Uterus (tissue), 4 donors: ENCODE results near the gene TGFB1I1. TPM values are rescaled to one million over a fixed set of nuclear protein-coding genes. Genes with fewer than 3 reads are reported as not detected.

Experiments used
- DNase-seq, 2 donors: peaks; one replicate each; pipeline ENCODE4 v3.0.0-alpha.2; 2019 to 2020
- H3K27ac ChIP-seq, 2 donors: fragments of 200-600 bp; sonication (generic); 1 replicate in 1 of 2; 2 replicates in 1 of 2; pipeline ENCODE4 v1.5.1; 2016 to 2018
- H3K27me3 ChIP-seq, 2 donors: fragments of 200-600 bp; sonication (generic); one replicate each; pipeline ENCODE4 v1.5.1; 2018 to 2019; ENCODE audit warnings: control low read depth in 1 of 2
- H3K36me3 ChIP-seq, 2 donors: fragments of 200-600 bp; sonication (generic); one replicate each; pipeline ENCODE4 v1.5.1; 2019; ENCODE audit warnings: control low read depth in 1 of 2
- H3K4me1 ChIP-seq, 2 donors: fragments of 200-600 bp; sonication (generic); one replicate each; pipeline ENCODE4 v1.5.1; 2018 to 2019; ENCODE audit warnings: control low read depth in 1 of 2
- H3K4me3 ChIP-seq, 2 donors: fragments of 200-600 bp; sonication (generic); 1 replicate in 1 of 2; 2 replicates in 1 of 2; pipeline ENCODE4 v1.5.1; 2018 to 2019; ENCODE audit warnings: mild to moderate bottlenecking in 1 of 2
- H3K9me3 ChIP-seq, 2 donors: fragments of 200-600 bp; sonication (generic); one replicate each; pipeline ENCODE4 v1.5.1; 2019; ENCODE audit warnings: control low read depth in 1 of 2
- POLR2A ChIP-seq, 2 donors: fragments of 450-650 bp; IDR thresholded peaks; one replicate each; pipeline ENCODE4 v1.6.1; 2016; ENCODE audit warnings: antibody characterized with exemption in 2 of 2, mild to moderate bottlenecking in 1 of 2, moderate library complexity in 1 of 2
- intact Hi-C: fragments of 100-400 bp; cut with DNase I; formaldehyde crosslinking; loops from one replicate; pipeline ENCODE4 v1.15.1; 2023; ENCODE audit warnings: low total_unique reads
- total RNA-seq, 4 donors: library from RNA; depleted of rRNA in 3 of 4; stranded (reverse); fragments of >200 nt in 3 of 4; gene quantifications; one replicate each; pipeline versions ENCODE4 v1.1.0 to v1.2.4, GENCODE V29; 2014 to 2023
- TF ChIP-seq, protein P1 (sequence below), 4 experiments: fragments of 200-600 bp in 2 of 4; fragments of 450-650 bp in 2 of 4; sonication (generic) in 2 of 4; IDR thresholded peaks; one replicate each; pipeline ENCODE4 v1.5.1; 2016 to 2019; ENCODE audit warnings: antibody characterized with exemption in 4 of 4, mild to moderate bottlenecking in 2 of 4, moderate library complexity in 1 of 4
- donor health status: DM: yes; HTN: yes; CAD: no.

The TGFB1I1 gene
- total RNA-seq, 4 donors from 2014 or later: 61.1 to 336 (median 107) TPM

DNA sequence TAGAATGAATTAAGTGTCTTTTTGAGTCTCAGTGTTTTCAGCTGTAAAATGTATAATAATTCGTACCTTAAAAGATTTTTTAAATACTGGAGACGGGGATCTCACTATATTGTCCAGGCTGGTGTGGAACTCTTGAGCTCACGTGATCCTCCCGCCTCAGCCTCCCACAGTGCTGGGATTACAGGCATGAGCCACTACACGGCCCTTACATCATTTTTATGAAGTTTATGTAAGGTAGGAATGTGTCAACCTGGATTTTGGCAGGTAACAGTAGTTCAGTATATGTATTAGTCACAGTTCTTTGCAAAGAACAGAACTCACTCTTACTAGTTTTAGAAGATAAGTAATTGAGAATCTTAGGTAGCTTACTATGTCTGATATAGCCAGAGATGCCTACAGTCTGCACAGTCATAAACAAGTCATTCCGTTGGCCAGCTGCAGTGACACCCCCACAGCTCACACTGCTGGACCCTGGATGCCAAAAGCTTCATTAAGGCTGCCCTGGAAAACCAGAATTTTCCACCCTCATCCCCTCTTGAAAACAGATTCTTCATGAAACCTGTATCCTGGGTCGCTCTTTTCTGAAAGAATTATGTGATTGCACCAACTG is 43.2 kb upstream of the TGFB1I1 start:
- no peak for TF ChIP-seq POLR2A (IDR thresholded peaks at IDR 0.05)
- TF ChIP-seq, protein P1, sequence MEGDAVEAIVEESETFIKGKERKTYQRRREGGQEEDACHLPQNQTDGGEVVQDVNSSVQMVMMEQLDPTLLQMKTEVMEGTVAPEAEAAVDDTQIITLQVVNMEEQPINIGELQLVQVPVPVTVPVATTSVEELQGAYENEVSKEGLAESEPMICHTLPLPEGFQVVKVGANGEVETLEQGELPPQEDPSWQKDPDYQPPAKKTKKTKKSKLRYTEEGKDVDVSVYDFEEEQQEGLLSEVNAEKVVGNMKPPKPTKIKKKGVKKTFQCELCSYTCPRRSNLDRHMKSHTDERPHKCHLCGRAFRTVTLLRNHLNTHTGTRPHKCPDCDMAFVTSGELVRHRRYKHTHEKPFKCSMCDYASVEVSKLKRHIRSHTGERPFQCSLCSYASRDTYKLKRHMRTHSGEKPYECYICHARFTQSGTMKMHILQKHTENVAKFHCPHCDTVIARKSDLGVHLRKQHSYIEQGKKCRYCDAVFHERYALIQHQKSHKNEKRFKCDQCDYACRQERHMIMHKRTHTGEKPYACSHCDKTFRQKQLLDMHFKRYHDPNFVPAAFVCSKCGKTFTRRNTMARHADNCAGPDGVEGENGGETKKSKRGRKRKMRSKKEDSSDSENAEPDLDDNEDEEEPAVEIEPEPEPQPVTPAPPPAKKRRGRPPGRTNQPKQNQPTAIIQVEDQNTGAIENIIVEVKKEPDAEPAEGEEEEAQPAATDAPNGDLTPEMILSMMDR (IDR thresholded peaks at IDR 0.05): no peak
- intact Hi-C loops: no loop called here
- peak overlapping the region in 1 of 2 donors; percentile 77 for H3K27ac ChIP-seq

DNA sequence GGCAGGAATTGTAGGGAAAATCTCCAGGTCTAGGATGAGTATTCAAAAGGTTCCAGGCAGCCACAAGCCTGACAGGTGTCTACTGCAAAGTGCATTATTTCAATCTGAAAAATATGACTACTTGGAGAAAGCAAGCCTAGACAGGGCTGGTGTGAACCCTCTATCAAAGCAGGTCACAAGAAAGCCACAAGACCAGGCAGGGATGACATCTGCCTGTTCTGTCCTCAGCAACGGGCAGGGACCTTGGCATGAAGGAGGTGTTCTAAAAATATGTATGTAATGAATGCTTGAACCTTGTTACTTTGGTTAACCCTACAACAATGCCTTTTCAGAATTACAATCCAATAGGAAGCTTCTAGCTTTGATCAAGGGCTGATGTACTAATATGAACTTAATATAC is 42.6 kb upstream of the TGFB1I1 start:
- TF ChIP-seq POLR2A (IDR thresholded peaks at IDR 0.05): no peak
- TF ChIP-seq, protein P1 (IDR thresholded peaks at IDR 0.05): no peak
- Histone ChIP-seq H3K4me3 (no peak overlapping the region), H3K9me3 (no peaks in the 10 kb centered on the region), H3K27me3 (no peaks in the 10 kb centered on the region), H3K36me3 (no peaks in the 10 kb centered on the region), H3K4me1 (no peaks in the 10 kb centered on the region), H3K27ac (no peak overlapping the region)
- intact Hi-C loops: no loop called here
- no peak for DNase-seq

More for the DNA sequence above, 43.2 kb upstream of the TGFB1I1 start:
- no peaks in the 10 kb centered on the region for H3K4me1 ChIP-seq
- H3K9me3 ChIP-seq: no peaks in the 10 kb centered on the region
- DNase-seq: no peak
- no peaks in the 10 kb centered on the region for H3K27me3 ChIP-seq
- no peaks in the 10 kb centered on the region for H3K36me3 ChIP-seq
- H3K4me3 ChIP-seq: no peak overlapping the region

DNA sequence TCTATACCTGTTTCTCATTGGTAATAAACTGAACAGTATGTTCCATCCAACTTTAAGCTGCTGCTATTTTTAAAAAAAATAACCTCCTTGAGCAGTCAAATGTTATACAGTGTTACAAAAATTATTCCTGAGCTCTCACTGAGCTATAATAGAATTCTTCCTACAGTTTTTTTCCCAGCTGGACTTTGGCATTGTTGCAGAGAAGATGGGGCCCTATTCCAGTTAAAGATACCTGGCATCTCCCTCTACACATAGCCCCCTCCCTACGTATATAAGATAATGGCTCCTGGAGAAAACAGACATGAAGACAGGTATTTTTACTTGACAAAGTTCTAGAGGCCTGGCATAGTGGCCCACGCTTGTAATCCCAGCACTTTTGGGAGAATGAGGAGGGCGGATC is 42.2 kb upstream of the TGFB1I1 start:
- no peaks in the 10 kb centered on the region for H3K4me1 ChIP-seq
- intact Hi-C loops: no loop called here
- no peaks in the 10 kb centered on the region for H3K27me3 ChIP-seq

DNA sequence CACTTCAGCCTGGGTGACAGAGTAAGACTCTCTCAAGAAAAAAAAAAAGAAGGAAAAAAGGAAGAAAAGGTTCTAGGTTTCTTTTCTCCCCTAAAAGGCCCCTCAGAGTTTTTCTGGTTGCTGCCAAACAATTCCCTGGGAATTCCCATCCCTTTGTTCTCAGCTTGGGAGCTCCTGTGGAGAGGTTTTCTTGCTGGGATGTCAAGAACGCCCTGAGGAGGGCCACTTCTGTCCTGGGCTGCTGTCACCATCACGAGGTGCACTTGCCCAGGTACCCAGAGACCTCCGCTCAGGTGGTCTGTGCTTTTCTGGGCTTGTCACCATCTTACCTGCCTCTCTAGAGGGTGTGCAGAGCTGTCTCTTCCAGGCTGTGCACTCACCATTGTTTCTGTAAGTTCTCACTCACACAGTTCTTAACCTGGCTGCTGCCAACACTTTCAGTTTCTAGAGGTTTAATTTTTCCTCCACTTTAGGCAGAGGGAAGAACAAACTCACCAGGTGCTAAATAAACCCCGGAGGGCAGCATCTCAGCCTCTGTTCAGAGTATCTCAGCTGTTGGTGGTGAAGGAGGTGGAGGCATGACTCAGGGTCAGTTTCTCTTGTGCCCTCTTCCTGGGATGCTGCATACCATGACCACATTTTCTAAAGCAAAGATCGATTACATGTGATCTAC is 41.4 kb upstream of the TGFB1I1 start:
- no peaks in the 10 kb centered on the region for H3K36me3 ChIP-seq
- H3K4me3 ChIP-seq: no peak overlapping the region
- no peak overlapping the region for H3K27ac ChIP-seq
- no peak for DNase-seq
- no peaks in the 10 kb centered on the region for H3K4me1 ChIP-seq
- H3K27me3 ChIP-seq: no peaks in the 10 kb centered on the region
- intact Hi-C loops: no loop called here
- H3K9me3 ChIP-seq: no peaks in the 10 kb centered on the region
- TF ChIP-seq, protein P1 (IDR thresholded peaks at IDR 0.05): no peak
- TF ChIP-seq POLR2A (IDR thresholded peaks at IDR 0.05): no peak

More for the DNA sequence above, 42.2 kb upstream of the TGFB1I1 start:
- H3K36me3 ChIP-seq: no peaks in the 10 kb centered on the region
- DNase-seq: no peak
- H3K27ac ChIP-seq: no peak overlapping the region
- no peaks in the 10 kb centered on the region for H3K9me3 ChIP-seq
- H3K4me3 ChIP-seq: no peak overlapping the region
- TF ChIP-seq, protein P1 (IDR thresholded peaks at IDR 0.05): no peak
- TF ChIP-seq POLR2A (IDR thresholded peaks at IDR 0.05): no peak
